ENCODE data around the gene MKRN2.

DNA sequence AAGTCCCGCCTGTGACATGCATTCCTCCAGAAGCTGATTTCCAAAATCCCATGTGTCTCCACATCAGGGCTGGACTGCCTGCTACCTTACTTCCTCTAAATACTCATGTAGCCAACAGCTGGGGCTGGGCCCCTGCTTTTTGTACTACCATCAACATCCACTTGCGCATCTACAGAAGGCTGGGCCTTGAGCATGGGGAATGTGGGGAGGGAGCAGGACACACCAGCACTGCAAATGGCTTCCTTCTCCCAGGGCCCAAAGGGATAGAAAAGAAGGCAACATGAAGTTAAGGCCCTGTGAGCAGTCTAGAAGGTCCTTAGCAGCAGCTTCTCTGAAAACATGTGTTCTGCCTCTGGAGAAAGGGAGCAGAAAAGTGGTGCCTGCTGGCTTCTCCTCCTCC lies 27.2 kb downstream of the MKRN2 start:
- no peak for TF ChIP-seq POLR2A (IDR thresholded peaks at IDR 0.05; ENCODE audit: low read depth, low read length)
- TF ChIP-seq TAF1 (IDR thresholded peaks at IDR 0.05; ENCODE audit: low read depth, low read length) = no peak
- TF ChIP-seq POLR2AphosphoS5 (IDR thresholded peaks at IDR 0.05; ENCODE audit: low read depth, low read length) = no peak
- no peak for TF ChIP-seq POU2F2 (IDR thresholded peaks at IDR 0.05; ENCODE audit: low read depth, low read length)

All from GM12891 (cell line).